Central memory CD8-positive, alpha-beta T cell (primary cell): ENCODE data around the gene FUBP3.

Source experiments
- ATAC-seq: fragments of 150-1000 bp; cut with Tn5 transposase; replicated peaks from 2 replicates; pipeline ENCODE4 v1.10.0; 2022; ENCODE audit warnings: mild to moderate bottlenecking, moderate FRiP score, moderate number of reproducible peaks; ENCODE audit not compliant: poor library complexity, severe bottlenecking; ENCODE audit errors: extremely low read depth
- DNase-seq, 2 donors: peaks; one replicate each; pipeline ENCODE4 v3.0.0; 2021; ENCODE audit warnings: low spot score in 2 of 2
- H3K27ac Mint-ChIP-seq: one replicate; pipeline ENCODE4 v1.8.0; 2022; ENCODE audit warnings: low read depth, mild to moderate bottlenecking, moderate library complexity, mixed read lengths
- H3K27me3 Mint-ChIP-seq: one replicate; pipeline ENCODE4 v1.8.0; 2022; ENCODE audit warnings: mixed read lengths
- H3K36me3 Mint-ChIP-seq: one replicate; pipeline ENCODE4 v1.8.0; 2022; ENCODE audit warnings: mild to moderate bottlenecking, moderate library complexity, mixed read lengths; ENCODE audit not compliant: insufficient read depth
- H3K4me1 Mint-ChIP-seq: one replicate; pipeline ENCODE4 v1.8.0; 2022; ENCODE audit warnings: mixed read lengths
- H3K4me3 Mint-ChIP-seq: one replicate; pipeline ENCODE4 v1.8.0; 2022; ENCODE audit warnings: mild to moderate bottlenecking, moderate library complexity, mixed read lengths
- H3K9me3 Mint-ChIP-seq: one replicate; pipeline ENCODE4 v1.8.0; 2022; ENCODE audit warnings: mixed read lengths

Gene FUBP3

DNA sequence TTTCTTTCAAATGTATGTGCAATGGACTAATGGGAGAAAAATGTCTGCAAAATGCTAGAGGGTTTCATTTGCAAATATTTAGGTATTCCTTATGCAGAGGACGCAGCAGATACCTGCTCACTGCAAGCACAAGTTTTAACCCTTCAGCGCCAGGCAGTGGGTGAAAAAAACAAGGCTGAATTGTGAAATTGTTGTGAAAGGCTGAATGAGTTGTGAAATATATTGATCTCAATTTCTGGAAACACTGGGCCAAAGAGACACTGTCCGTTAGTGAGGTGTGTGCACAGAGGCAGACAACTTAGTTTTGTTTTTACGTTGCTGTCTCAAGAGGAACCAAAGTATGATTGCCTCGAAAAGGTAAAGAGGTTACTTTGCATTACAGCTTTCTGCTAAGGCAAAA lies 18.8 kb downstream of the FUBP3 start:
- no peaks in the 10 kb centered on the region for H3K9me3 Mint-ChIP-seq
- H3K27me3 Mint-ChIP-seq: no peaks in the 10 kb centered on the region
- H3K4me3 Mint-ChIP-seq: no peak overlapping the region
- H3K27ac Mint-ChIP-seq: no peak overlapping the region
- DNase-seq (no peak), ATAC-seq (no peak)
- H3K36me3 Mint-ChIP-seq: peaks cover 31% of the 10 kb centered on the region
- H3K4me1 Mint-ChIP-seq: peaks cover 3% of the 10 kb centered on the region

DNA sequence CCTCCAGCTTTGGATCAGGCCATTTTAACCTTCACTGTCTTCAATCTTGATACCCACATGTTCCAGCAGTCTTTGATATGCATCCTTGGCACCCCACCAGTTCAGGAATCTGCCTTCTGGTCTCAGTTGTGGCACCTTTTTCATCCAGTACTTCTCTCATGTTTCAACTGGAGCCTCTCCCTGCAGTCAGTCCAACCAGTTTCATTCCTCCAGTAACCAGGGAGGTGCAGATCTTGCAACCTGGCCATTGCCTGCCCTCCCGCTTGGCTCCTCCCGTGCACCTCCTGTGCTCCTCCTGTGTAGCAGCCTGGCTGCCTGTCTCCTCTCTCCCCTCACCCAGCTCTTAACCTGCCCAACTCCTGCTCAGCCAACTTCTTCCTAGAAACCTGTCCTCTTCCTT lies 20.2 kb downstream of the FUBP3 start:
- no peaks in the 10 kb centered on the region for H3K27me3 Mint-ChIP-seq
- ATAC-seq: no peak
- H3K9me3 Mint-ChIP-seq: no peaks in the 10 kb centered on the region
- H3K4me1 Mint-ChIP-seq: no peaks in the 10 kb centered on the region
- no peak for DNase-seq
- H3K27ac Mint-ChIP-seq: no peak overlapping the region
- no peak overlapping the region for H3K4me3 Mint-ChIP-seq
- peaks cover 33% of the 10 kb centered on the region for H3K36me3 Mint-ChIP-seq

DNA sequence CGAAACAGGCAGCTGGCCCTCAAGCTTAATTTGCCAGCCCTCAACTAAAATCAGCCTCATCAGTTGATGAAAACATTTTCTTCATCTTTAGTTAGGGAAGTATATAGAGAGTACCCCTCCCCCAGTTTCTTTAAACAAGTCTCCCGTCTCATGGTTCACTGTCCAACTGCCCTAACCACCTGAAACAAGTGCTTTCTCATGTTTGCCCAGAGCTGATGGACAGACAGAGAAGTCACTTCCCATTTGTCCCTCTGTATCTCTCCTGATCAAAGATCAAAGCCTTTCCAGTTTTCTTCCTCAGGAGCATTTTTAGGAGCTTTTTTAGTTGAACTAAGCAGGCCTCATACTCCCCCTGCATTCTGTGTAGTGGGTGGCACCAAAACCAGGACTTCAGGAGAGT lies 21.7 kb downstream of the FUBP3 start:
- no peaks in the 10 kb centered on the region for H3K9me3 Mint-ChIP-seq
- peaks cover 24% of the 10 kb centered on the region for H3K36me3 Mint-ChIP-seq
- no peak for ATAC-seq
- H3K27me3 Mint-ChIP-seq: no peaks in the 10 kb centered on the region
- DNase-seq: no peak
- no peak overlapping the region for H3K4me3 Mint-ChIP-seq
- H3K4me1 Mint-ChIP-seq: peaks cover 6% of the 10 kb centered on the region
- no peak overlapping the region for H3K27ac Mint-ChIP-seq

DNA sequence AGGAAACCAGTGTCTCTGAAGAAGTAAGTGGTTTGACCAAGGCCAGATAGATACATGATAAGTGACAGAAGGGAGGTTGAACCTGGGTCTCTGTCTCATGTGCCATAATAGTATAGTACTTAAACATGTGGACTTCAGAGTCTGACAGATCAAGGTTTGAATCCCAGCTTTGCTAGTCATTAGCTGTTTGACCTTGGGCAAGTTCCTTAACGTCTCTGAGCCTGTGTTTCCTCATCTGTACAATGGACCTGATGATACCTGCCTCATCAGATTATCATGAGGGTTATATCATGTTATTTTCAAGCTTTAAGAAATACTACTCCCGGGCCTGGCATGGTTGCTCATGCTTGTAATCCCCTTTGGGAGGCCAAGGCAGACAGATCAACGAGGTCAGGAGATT lies 24.9 kb downstream of the FUBP3 start:
- Mint-ChIP-seq H3K27me3 (no peaks in the 10 kb centered on the region), H3K9me3 (no peaks in the 10 kb centered on the region), H3K4me1 (peaks cover 6% of the 10 kb centered on the region), H3K4me3 (no peak overlapping the region), H3K36me3 (peaks cover 15% of the 10 kb centered on the region), H3K27ac (peak overlapping the region; percentile 73)
- no peak for DNase-seq
- ATAC-seq: no peak

DNA sequence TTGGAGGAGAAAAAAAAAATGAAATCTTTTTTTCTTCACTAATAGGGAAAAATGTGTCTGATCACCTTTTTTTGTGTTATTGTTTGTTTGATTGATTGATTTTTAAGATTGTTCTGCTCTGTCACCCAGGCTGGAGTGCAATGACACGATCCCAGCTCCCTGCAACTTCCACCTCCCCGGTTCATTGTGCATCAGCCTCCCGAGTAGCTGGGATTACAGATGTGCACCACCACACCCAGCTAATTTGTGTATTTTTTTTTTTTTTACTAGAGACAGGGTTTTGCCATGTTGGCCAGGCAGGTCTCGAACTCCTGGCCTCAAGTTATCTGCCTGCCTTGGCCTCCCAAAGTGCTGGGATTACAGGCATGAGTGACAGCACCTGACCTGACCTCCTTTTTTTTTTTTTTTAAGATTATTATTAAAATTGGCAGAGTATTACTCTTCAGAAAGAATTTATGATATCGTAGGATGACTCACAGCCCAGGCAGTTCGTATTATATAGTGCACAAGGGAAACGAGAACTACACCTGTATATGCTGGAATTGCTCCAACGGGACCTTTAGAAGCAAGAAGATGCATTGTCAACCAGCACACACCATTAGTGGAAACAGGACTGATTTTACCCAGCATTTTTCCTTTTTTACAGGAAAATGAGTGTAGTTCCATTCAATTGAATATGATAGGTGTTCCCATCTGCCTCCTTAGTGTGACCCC lies 27.7 kb downstream of the FUBP3 start:
- H3K4me3 Mint-ChIP-seq: no peak overlapping the region
- H3K36me3 Mint-ChIP-seq: peaks cover 19% of the 10 kb centered on the region
- no peaks in the 10 kb centered on the region for H3K27me3 Mint-ChIP-seq
- H3K9me3 Mint-ChIP-seq: no peaks in the 10 kb centered on the region
- peaks cover 16% of the 10 kb centered on the region for H3K4me1 Mint-ChIP-seq
- DNase-seq (no peak), ATAC-seq (no peak)
- H3K27ac Mint-ChIP-seq: no peak overlapping the region

DNA sequence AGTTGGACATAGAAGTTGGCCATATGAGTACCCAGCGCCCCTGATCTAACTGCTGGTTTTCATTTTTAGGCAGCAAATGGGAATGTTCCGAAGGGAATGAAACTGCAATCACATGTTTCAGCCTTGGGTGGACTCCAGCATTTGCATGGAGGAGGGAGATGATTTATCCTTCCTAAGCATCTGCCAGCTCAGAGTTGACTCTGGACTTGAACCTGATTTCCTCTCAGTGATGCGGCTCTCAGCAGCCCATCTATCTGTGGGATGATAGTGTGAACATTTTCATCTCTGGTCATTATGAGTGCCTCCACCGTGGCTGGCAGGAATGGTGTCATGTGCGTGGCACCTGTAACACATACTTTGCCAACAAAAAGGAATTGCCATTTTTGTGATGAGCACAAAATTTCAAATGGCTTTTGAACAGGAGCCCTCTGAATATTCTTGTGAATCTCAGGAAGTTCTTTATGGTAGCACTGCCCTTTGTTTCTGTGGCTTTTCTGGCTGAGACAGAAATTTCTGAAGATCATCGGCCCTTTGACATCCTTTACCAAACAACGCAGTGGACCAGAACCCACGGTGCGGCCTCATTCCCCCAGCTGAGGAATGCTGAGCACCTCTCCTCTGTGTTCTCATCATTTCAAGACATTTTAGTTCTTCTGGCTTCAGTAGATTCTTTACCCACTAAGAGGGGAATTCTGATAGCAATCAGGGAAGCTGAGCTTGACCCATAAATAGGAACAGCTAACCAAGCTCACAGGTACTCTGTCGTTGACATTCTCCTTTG lies 28.5 kb downstream of the FUBP3 start:
- H3K27ac Mint-ChIP-seq: no peak overlapping the region
- no peaks in the 10 kb centered on the region for H3K9me3 Mint-ChIP-seq
- no peak overlapping the region for H3K4me3 Mint-ChIP-seq
- no peaks in the 10 kb centered on the region for H3K27me3 Mint-ChIP-seq
- no peak for ATAC-seq
- H3K36me3 Mint-ChIP-seq: peaks cover 17% of the 10 kb centered on the region
- H3K4me1 Mint-ChIP-seq: peaks cover 16% of the 10 kb centered on the region
- no peak for DNase-seq

DNA sequence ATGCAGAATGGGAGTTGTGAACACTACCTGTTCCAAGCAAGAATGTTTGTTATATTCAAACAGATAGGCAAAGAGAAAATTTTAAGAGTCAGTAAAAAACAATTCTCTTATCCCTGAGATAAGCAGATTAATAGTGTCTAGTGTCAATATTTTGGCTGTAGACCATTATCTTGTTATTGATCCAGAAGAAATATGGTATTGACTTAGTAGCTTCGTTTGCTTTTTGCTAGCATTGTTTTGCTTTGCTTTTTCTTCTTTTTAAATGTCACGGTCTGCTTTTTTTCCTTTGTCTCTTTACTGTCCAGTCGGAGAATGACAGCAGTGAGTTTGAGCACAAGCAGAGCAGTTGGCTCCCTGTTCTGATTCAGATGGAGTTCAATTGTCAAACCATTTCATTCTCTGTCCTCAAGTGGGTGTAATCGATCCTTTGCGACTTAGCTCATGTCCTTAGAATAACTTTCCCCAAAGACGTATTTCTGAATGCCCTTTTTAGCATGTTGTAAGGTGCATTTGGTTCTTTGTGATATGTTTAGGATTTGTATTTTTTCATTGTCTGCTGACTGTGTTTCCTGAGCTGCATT lies 29.3 kb downstream of the FUBP3 start:
- H3K9me3 Mint-ChIP-seq: no peaks in the 10 kb centered on the region
- H3K4me3 Mint-ChIP-seq: no peak overlapping the region
- H3K4me1 Mint-ChIP-seq: peaks cover 16% of the 10 kb centered on the region
- no peak for ATAC-seq
- peaks cover 21% of the 10 kb centered on the region for H3K36me3 Mint-ChIP-seq
- H3K27me3 Mint-ChIP-seq: no peaks in the 10 kb centered on the region
- H3K27ac Mint-ChIP-seq: peak overlapping the region; percentile 19
- no peak for DNase-seq

DNA sequence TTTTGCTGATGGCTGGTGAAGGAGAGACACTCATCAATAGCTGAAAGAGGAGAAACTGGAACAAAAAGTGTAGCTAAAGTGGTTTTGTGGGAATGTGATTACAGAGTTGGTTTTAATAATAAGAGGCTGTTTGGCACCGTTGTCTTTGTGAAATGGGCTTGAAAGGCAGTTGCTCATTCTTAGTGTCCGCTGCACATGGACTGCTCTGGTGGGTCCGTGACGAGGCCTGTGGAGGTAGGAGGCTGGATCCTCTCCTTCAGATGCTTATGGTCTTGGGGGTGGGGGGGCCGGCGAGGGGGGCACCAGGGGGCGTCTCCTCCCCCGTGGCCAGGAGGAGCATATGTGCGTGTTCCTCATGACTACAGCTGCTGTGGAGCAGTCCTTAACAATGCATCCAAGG lies 29.8 kb downstream of the FUBP3 start:
- no peak for ATAC-seq
- H3K4me3 Mint-ChIP-seq: no peak overlapping the region

DNA sequence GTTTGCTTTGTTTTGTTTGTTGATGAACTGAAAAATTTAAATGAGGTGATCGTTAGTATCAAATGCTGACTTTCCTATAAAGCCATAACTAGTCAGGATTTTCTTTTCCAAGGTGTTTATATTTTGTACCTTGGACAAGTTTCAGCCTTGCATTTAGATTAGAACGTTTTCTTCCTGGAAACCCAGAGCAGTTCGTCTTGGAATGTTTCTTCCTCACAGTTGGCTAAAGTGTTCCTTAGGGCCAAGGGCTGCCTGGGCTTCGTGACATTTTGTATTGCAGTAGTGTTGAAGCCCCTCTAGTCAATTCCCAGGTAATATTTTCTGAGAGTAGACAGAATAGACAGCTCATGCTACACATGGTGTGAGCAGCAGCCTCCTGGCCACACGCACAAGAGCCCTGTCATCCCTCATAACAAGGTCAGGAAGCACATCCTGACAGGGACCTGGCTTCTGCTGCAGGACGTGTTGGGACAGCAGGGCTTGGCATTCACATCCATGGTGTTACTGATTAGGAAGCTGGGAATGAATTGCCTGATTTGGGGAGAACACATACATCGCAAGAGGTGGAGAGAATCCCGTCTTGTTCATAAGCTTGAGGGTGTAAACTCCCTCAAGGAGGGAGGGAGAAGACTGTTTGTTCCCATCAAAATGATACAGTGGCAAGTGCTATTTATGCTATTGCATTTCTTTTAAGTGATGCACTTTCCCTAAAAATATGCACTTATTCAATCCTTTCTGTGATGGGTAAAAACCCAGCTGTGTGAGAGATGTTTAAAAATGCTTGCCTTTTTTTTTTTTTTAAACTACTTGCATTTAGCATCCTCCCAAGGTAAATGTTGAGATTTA lies 31.7 kb downstream of the FUBP3 start:
- Mint-ChIP-seq H3K27me3 (no peaks in the 10 kb centered on the region), H3K27ac (peak overlapping the region; percentile 69), H3K9me3 (no peaks in the 10 kb centered on the region), H3K4me3 (no peak overlapping the region), H3K36me3 (peaks cover 34% of the 10 kb centered on the region), H3K4me1 (peaks cover 10% of the 10 kb centered on the region)
- no peak for ATAC-seq
- no peak for DNase-seq

More for the DNA sequence above, 29.8 kb downstream of the FUBP3 start:
- Mint-ChIP-seq H3K36me3 (peaks cover 21% of the 10 kb centered on the region), H3K4me1 (peaks cover 16% of the 10 kb centered on the region), H3K27ac (peak overlapping the region; percentile 19), H3K27me3 (no peaks in the 10 kb centered on the region), H3K9me3 (no peaks in the 10 kb centered on the region)
- DNase-seq: no peak

DNA sequence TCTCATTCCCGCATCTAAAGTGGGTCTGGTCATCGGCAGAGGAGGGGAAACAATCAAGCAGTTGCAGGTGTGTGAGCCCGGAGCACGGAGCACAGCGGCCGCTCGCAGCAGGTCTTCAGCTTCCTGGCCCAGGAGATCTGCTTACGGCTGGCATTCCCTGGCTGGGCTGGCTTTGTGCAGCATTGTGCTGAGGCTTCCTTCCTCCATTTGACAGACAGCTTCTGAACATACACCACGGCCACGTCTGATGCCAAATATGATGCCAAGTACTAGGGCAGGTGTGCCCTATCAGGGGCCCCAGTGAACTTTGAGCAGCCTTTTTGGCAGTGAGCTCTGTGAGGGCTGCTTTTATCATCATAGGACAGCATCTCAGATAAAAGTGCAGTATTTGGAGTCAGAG lies 37.1 kb downstream of the FUBP3 start:
- ATAC-seq: no peak
- peaks cover 58% of the 10 kb centered on the region for H3K36me3 Mint-ChIP-seq
- no peaks in the 10 kb centered on the region for H3K27me3 Mint-ChIP-seq
- DNase-seq: no peak
- H3K4me1 Mint-ChIP-seq: no peaks in the 10 kb centered on the region
- no peak overlapping the region for H3K4me3 Mint-ChIP-seq
- no peak overlapping the region for H3K27ac Mint-ChIP-seq
- no peaks in the 10 kb centered on the region for H3K9me3 Mint-ChIP-seq

DNA sequence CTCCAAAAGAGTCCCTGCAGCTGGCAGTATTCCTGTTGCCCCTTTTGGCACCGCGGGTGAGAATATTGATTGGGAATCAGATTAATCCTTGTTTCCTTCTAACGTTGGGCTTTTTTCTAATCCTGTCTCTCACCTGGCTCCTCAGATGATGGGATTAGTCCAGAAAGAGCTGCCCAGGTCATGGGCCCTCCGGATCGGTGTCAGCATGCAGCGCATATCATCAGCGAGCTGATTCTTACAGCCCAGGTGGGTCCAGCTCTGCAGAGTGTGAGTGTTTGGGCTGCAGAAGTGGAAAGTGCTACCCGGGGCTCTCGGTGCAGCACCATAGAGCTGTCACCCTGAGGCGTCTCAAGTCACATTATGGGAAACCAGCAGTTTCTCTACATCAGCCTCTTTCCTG lies 44.1 kb downstream of the FUBP3 start:
- Mint-ChIP-seq H3K4me1 (no peaks in the 10 kb centered on the region), H3K4me3 (no peak overlapping the region), H3K36me3 (peaks cover 70% of the 10 kb centered on the region), H3K27ac (no peak overlapping the region), H3K27me3 (no peaks in the 10 kb centered on the region), H3K9me3 (no peaks in the 10 kb centered on the region)
- DNase-seq: no peak
- no peak for ATAC-seq

DNA sequence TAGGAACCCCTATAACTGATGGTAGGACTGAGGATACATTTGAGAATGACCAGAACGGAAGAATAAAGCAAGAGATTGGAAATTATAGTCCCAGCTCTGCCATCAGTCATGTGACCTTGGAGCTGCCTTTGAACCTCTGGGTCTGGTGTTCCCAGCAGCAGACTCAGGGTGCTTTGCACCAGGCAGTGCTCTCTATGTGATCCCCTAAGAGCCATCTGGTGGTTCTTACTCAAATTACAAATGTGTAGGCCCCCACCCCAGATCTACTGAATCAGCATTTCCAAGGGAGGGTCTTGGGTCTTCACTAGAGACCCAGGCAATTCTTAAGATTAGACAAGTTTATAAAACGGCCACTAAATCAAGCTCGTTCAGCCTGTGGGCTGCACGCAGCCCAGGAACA lies 44.8 kb downstream of the FUBP3 start:
- Mint-ChIP-seq H3K36me3 (peaks cover 67% of the 10 kb centered on the region), H3K27ac (no peak overlapping the region), H3K4me3 (no peak overlapping the region), H3K9me3 (no peaks in the 10 kb centered on the region), H3K4me1 (no peaks in the 10 kb centered on the region), H3K27me3 (no peaks in the 10 kb centered on the region)
- DNase-seq (no peak), ATAC-seq (no peak)
